A549 (cell line): ENCODE results near the gene GLRA1. TPM values are rescaled to one million over a fixed set of nuclear protein-coding genes. Genes with fewer than 3 reads are reported as not detected.

Experiments
- ATAC-seq, 2 experiments: fragments of 200-7000 bp in 1 of 2; fragments of >200 bp in 1 of 2; cut with Nextera tagmentation in 1 of 2; cut with Tn5 transposase in 1 of 2; 3 replicates each; pipeline versions ENCODE4 v1.8.0 to v1.9.1; 2018 to 2020; ENCODE audit warnings: mild to moderate bottlenecking in 1 of 2, moderate library complexity in 1 of 2
- CTCF ChIA-PET: fragments of 300-600 bp; sonication (Branson Sonifier 250); formaldehyde crosslinking; extraction: SDS; loops from one replicate; lab custom pipeline; 2021; ENCODE audit warnings: antibody characterized with exemption, inconsistent platforms; lab: Yijun Ruan, JAX
- POLR2A ChIA-PET: fragments of 350-600 bp; formaldehyde crosslinking; extraction: SDS; loops from one replicate; lab custom pipeline; 2021; ENCODE audit warnings: antibody characterized with exemption, inconsistent platforms; lab: Yijun Ruan, JAX
- DNase-seq, 2 experiments: peaks; one replicate each; pipeline versions ENCODE4 v3.0.0 to v3.0.0-alpha.2; 2011 to 2016; ENCODE audit warnings: low read depth in 1 of 2, low spot score in 1 of 2
- FAIRE-seq: peaks from 2 replicates; lab custom pipeline; 2011; peaks lifted over from hg19 to GRCh38; lab: Jason Lieb, UNC
- H3K27ac ChIP-seq, 2 experiments: fragments of >200 bp; sonication (Bioruptor Twin); formaldehyde crosslinking; 3 replicates each; pipeline ENCODE4 v1.5.1; 2016 to 2017
- H3K4me1 ChIP-seq: fragments of >200 bp; sonication (Bioruptor Twin); formaldehyde crosslinking; 3 replicates; pipeline ENCODE4 v1.6.1; 2016
- H3K4me2 ChIP-seq: fragments of >200 bp; sonication (Bioruptor Twin); formaldehyde crosslinking; 3 replicates; pipeline ENCODE4 v1.6.1; 2016
- H3K4me3 ChIP-seq: fragments of >200 bp; sonication (Bioruptor Twin); formaldehyde crosslinking; 3 replicates; pipeline ENCODE4 v1.5.1; 2016
- H3K9me3 ChIP-seq: fragments of >200 bp; sonication (Bioruptor Twin); formaldehyde crosslinking; 3 replicates; pipeline ENCODE4 v1.6.1; 2016
- BHLHE40 ChIP-seq: IDR thresholded peaks from 2 replicates; pipeline ENCODE4 v1.6.1; 2012; ENCODE audit warnings: low read depth, low read length, inconsistent platforms
- CBX2 ChIP-seq: fragments of 200-600 bp; sonication (generic); IDR thresholded peaks from 2 replicates; pipeline ENCODE4 v1.6.1; 2016; ENCODE audit warnings: low read depth, mild to moderate bottlenecking, borderline replicate concordance
- CBX8 ChIP-seq: fragments of 200-600 bp; sonication (generic); IDR thresholded peaks from 2 replicates; pipeline ENCODE4 v1.6.1; 2016
- CTCF ChIP-seq: fragments of >200 bp; sonication (Bioruptor Twin); formaldehyde crosslinking; IDR thresholded peaks from 3 replicates; pipeline ENCODE4 v1.5.1; 2016
- EP300 ChIP-seq, 2 experiments: fragments of >200 bp; sonication (Bioruptor Twin); formaldehyde crosslinking; IDR thresholded peaks; 2 replicates in 1 of 2; 3 replicates in 1 of 2; pipeline ENCODE4 v1.6.1; 2016 to 2017
- FOSB ChIP-seq: fragments of 250-450 bp; sonication (Bioruptor Pico); IDR thresholded peaks from 2 replicates; pipeline ENCODE4 v1.5.0; 2020; ENCODE audit warnings: mild to moderate bottlenecking, moderate library complexity
- FOSL2 ChIP-seq, 2 experiments: fragments of 450-650 bp in 1 of 2; fragments of >200 bp in 1 of 2; sonication (Bioruptor Twin) in 1 of 2; formaldehyde crosslinking; IDR thresholded peaks; 2 replicates each; pipeline versions ENCODE4 v1.5.0 to v1.6.1; 2016 to 2020; ENCODE audit warnings: mild to moderate bottlenecking in 1 of 2, moderate library complexity in 1 of 2
- FOXS1 ChIP-seq: fragments of 250-450 bp; sonication (Bioruptor Pico); IDR thresholded peaks from 2 replicates; pipeline ENCODE4 v1.5.0; 2020; ENCODE audit warnings: mild to moderate bottlenecking, moderate library complexity
- GATA3 ChIP-seq: IDR thresholded peaks from 2 replicates; pipeline ENCODE4 v1.6.1; 2012; ENCODE audit warnings: borderline replicate concordance
- HOXB13 ChIP-seq: fragments of 250-450 bp; sonication (Bioruptor Pico); IDR thresholded peaks from 2 replicates; pipeline ENCODE4 v1.5.0; 2020; ENCODE audit warnings: low read depth, mild to moderate bottlenecking, moderate library complexity
- JUNB ChIP-seq: fragments of >200 bp; sonication (Bioruptor Twin); formaldehyde crosslinking; IDR thresholded peaks from 2 replicates; pipeline ENCODE4 v1.6.1; 2016
- MYC ChIP-seq: IDR thresholded peaks from 2 replicates; pipeline ENCODE4 v1.6.1; 2012; ENCODE audit warnings: mild to moderate bottlenecking, inconsistent platforms, low read length, improper control_type of control experiment, borderline replicate concordance
- NFE2L2 ChIP-seq: fragments of 150-350 bp; conservative IDR thresholded peaks from 2 replicates; pipeline ENCODE4 v1.6.1; 2014; ENCODE audit warnings: low read length
- NPAS2 ChIP-seq: fragments of 250-450 bp; sonication (Bioruptor Pico); IDR thresholded peaks from 2 replicates; pipeline ENCODE4 v1.8.0; 2022; ENCODE audit warnings: mild to moderate bottlenecking, moderate library complexity, borderline replicate concordance
- PHF8 ChIP-seq: fragments of 200-600 bp; sonication (generic); IDR thresholded peaks from 2 replicates; pipeline ENCODE4 v1.6.1; 2016; ENCODE audit warnings: low read depth, mild to moderate bottlenecking, antibody characterized with exemption, moderate library complexity, borderline replicate concordance
- POLR2A ChIP-seq: IDR thresholded peaks from 2 replicates; pipeline ENCODE4 v1.6.1; 2012; ENCODE audit warnings: mild to moderate bottlenecking, low read length
- RARB ChIP-seq: fragments of 250-450 bp; sonication (Bioruptor Pico); IDR thresholded peaks from 2 replicates; pipeline ENCODE4 v1.8.0; 2021; ENCODE audit warnings: mild to moderate bottlenecking, moderate library complexity
- RCOR1 ChIP-seq: fragments of 150-350 bp; IDR thresholded peaks from 2 replicates; pipeline ENCODE4 v1.6.1; 2014; ENCODE audit warnings: antibody characterized with exemption, low read length, low read depth
- RNF2 ChIP-seq: fragments of 200-600 bp; sonication (generic); IDR thresholded peaks from 2 replicates; pipeline ENCODE4 v1.6.1; 2016; ENCODE audit warnings: low read depth, mild to moderate bottlenecking, antibody characterized with exemption, moderate library complexity, borderline replicate concordance
- SREBF2 ChIP-seq: fragments of 450-650 bp; IDR thresholded peaks from 2 replicates; pipeline ENCODE4 v1.6.1; 2014; ENCODE audit warnings: mild to moderate bottlenecking, moderate library complexity
- TP53 ChIP-seq: fragments of 250-450 bp; sonication (Bioruptor Pico); IDR thresholded peaks from 2 replicates; pipeline ENCODE4 v1.5.0; 2021; ENCODE audit warnings: mild to moderate bottlenecking, moderate library complexity
- USF2 ChIP-seq: fragments of 450-650 bp; IDR thresholded peaks from 2 replicates; pipeline ENCODE4 v1.6.1; 2014; ENCODE audit warnings: antibody characterized with exemption
- WGBS: methylation state at CpG from one replicate; pipeline ENCODE4 v1.1.6; 2017; ENCODE audit errors: missing lambda C conversion rate; 5-methylcytosine and 5-hydroxymethylcytosine counted together
- polyA plus RNA-seq, 4 experiments: library from polyadenylated mRNA; depleted of rRNA in 3 of 4; stranded (reverse); fragments of >200 nt; fragmentation: RNase III in 1 of 4; extraction: RNeasy Plus Mini Kit Qiagen cat#74134 plus additional on column Dnase treatment in 1 of 4; gene quantifications; 2 replicates in 3 of 4; 3 replicates in 1 of 4; pipeline ENCODE4 v1.2.3, GENCODE V29; 2011 to 2017
- TF ChIP-seq, protein P1 (sequence below): fragments of 250-450 bp; sonication (Bioruptor Pico); IDR thresholded peaks from 2 replicates; pipeline ENCODE4 v1.5.0; 2021; ENCODE audit warnings: mild to moderate bottlenecking, moderate library complexity, borderline replicate concordance
- TF ChIP-seq, protein P2 (sequence below): IDR thresholded peaks from 2 replicates; pipeline ENCODE4 v1.6.1; 2012
- TF ChIP-seq, protein P3 (sequence below): fragments of >200 bp; sonication (Bioruptor Twin); formaldehyde crosslinking; IDR thresholded peaks from 2 replicates; pipeline ENCODE4 v1.6.1; 2016
- TF ChIP-seq, protein P4 (sequence below): fragments of >200 bp; sonication (Bioruptor Twin); formaldehyde crosslinking; IDR thresholded peaks from 3 replicates; pipeline ENCODE4 v1.6.1; 2016

Gene GLRA1
- polyA plus RNA-seq, 2 of the 4 experiments (the other 2 are of a cell fraction) = not detected

DNA sequence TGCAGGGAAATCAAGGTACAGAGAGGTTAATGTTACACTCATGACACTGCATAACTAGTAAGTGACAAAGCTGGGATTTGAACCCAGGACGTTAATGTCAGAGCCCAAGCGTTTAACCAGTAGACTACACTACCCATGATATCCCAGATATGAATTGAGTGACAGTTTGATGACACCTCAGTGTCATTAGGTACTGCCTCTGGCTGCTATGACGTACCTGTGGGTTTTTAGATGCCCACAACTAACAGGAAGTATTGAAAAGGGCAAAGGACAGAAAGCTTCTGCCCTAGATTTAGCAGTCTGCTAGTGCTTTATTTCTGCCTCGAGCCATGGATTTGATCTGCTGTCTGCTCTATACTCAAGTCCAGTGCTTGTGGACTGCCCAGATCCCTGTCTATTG is 56.2 kb downstream of the GLRA1 start:
- CTCF ChIA-PET = no interaction called here

DNA sequence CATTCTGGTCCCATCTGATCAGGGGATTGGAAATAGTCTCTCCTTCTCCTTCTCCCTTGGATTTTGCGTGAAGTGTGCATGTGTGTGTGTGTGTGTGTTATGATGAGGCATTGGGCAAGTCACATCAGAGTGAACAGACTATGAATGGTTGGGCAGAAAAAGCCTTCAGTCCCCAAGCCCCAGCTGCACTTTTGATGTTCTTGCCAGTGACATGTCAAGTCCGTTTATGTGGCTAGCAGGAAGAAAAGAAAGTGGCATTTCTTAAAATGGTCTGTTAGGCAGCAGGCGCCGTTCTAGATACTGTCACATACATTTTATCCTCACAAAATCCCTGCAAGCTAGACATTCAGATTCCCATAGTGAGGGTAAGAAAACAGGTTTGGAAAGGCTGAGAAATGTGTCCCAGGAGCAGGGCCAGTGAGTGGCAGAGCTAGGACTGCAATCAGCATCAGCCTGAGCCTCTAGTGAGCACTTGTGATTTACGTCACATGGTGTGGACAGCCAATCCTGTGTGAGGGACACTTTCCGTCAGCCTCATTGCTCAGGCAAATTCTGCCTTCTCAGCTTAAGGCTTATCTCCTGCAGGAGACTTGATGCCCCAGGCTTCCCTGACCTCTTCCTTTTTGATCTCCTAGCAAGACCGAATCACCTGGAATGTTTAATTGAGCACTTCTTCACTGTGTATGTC is 60.4 kb downstream of the GLRA1 start:
- no peak for ATAC-seq
- CTCF ChIA-PET = interaction anchor here (1.0 kb wide), 1 partner anchor 10 kb away, joined by 4 read pairs; no protein-coding TSS in a partner anchor
- 28% methylated on average over 7 of the region's 7 CpGs for WGBS

More for the DNA sequence above, 56.2 kb downstream of the GLRA1 start:
- FAIRE-seq = no peak
- POLR2A ChIA-PET = no interaction called here
- H3K4me3 ChIP-seq = no peak overlapping the region
- ATAC-seq = no peak
- peaks cover 5% of the 10 kb centered on the region; the same call in 1 of the 3 replicates for H3K4me1 ChIP-seq
- H3K4me2 ChIP-seq = no peak overlapping the region
- H3K27ac ChIP-seq = no peak overlapping the region
- 4% methylated on average over 4 of the region's 4 CpGs for WGBS
- TF ChIP-seq FOSB (no peak), RCOR1 (no peak), GATA3 (no peak), CBX8 (no peak), EP300 (IDR thresholded peaks at IDR 0.05) (no peak), NFE2L2 (no peak), BHLHE40 (no peak), TP53 (CRISPR knock-in tag) (no peak), PHF8 (no peak), FOSL2 (IDR thresholded peaks at IDR 0.05) (no peak), FOSL2 (CRISPR knock-in tag; IDR thresholded peaks at IDR 0.05) (no peak), MYC (no peak)
- TF ChIP-seq, protein P1, sequence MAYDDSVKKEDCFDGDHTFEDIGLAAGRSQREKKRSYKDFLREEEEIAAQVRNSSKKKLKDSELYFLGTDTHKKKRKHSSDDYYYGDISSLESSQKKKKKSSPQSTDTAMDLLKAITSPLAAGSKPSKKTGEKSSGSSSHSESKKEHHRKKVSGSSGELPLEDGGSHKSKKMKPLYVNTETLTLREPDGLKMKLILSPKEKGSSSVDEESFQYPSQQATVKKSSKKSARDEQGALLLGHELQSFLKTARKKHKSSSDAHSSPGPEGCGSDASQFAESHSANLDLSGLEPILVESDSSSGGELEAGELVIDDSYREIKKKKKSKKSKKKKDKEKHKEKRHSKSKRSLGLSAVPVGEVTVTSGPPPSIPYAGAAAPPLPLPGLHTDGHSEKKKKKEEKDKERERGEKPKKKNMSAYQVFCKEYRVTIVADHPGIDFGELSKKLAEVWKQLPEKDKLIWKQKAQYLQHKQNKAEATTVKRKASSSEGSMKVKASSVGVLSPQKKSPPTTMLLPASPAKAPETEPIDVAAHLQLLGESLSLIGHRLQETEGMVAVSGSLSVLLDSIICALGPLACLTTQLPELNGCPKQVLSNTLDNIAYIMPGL = no peak
- TF ChIP-seq, protein P2, sequence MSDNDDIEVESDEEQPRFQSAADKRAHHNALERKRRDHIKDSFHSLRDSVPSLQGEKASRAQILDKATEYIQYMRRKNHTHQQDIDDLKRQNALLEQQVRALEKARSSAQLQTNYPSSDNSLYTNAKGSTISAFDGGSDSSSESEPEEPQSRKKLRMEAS = no peak
- DNase-seq = no peak
- H3K9me3 ChIP-seq = no peaks in the 10 kb centered on the region

More for the DNA sequence above, 60.4 kb downstream of the GLRA1 start:
- Histone ChIP-seq H3K4me3 (no peak overlapping the region), H3K9me3 (no peaks in the 10 kb centered on the region), H3K4me1 (no peaks in the 10 kb centered on the region), H3K27ac (no peak overlapping the region), H3K4me2 (no peak overlapping the region)
- POLR2A ChIA-PET = no interaction called here
- FAIRE-seq (no peak), DNase-seq (no peak)
- TF ChIP-seq NPAS2 (CRISPR knock-in tag) = no peak
- TF ChIP-seq FOXS1 (CRISPR knock-in tag) = no peak
- TF ChIP-seq, protein P1 = no peak
- no peak for TF ChIP-seq RNF2
- no peak for TF ChIP-seq BHLHE40
- TF ChIP-seq FOSB = no peak
- TF ChIP-seq CTCF = no peak
- no peak for TF ChIP-seq POLR2A
- no peak for TF ChIP-seq SREBF2
- no peak for TF ChIP-seq JUNB
- TF ChIP-seq HOXB13 (CRISPR knock-in tag) = no peak
- TF ChIP-seq CBX2 = no peak
- no peak for TF ChIP-seq GATA3
- TF ChIP-seq, protein P3, sequence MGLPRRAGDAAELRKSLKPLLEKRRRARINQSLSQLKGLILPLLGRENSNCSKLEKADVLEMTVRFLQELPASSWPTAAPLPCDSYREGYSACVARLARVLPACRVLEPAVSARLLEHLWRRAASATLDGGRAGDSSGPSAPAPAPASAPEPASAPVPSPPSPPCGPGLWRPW = no peak
- no peak for TF ChIP-seq MYC
- TF ChIP-seq, protein P4, sequence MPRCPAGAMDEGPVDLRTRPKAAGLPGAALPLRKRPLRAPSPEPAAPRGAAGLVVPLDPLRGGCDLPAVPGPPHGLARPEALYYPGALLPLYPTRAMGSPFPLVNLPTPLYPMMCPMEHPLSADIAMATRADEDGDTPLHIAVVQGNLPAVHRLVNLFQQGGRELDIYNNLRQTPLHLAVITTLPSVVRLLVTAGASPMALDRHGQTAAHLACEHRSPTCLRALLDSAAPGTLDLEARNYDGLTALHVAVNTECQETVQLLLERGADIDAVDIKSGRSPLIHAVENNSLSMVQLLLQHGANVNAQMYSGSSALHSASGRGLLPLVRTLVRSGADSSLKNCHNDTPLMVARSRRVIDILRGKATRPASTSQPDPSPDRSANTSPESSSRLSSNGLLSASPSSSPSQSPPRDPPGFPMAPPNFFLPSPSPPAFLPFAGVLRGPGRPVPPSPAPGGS = no peak
- no peak for TF ChIP-seq RARB (CRISPR knock-in tag)
- TF ChIP-seq USF2 = no peak
